ENCODE measurements around the gene RBMY1B.
"Not testable (repeated sequence)": the region's sequence is repeated elsewhere in the genome, so short reads cannot be mapped to it uniquely, and the experiment has no call there.

The RBMY1B gene

DNA sequence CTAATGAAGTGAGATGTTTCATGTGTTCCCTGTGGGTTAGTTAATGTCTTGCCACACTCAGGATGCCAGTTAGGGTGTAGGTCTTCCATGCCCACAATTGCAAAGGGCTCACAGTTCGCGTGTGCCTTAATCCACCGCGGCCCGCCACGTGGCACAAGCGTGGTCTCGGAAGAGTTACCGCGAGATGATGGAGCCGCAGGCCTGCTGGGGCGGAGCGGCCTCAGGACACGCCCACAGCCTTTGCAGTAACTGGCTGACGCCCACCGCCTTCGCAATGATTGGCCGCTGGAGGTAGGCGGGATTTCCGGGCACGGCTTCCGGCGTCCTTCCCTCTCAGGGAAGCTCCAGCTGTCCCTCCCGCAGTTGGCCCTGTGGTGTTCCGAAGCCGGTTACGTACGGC is at the start of gene RBMY1B:
RBMY1B (plus strand) TSS at position 301 of the 400 bp plus-strand sequence. CDS start 2,013 bp downstream, outside the sequence.
- DNase-seq, result not testable (repeated sequence)

DNA sequence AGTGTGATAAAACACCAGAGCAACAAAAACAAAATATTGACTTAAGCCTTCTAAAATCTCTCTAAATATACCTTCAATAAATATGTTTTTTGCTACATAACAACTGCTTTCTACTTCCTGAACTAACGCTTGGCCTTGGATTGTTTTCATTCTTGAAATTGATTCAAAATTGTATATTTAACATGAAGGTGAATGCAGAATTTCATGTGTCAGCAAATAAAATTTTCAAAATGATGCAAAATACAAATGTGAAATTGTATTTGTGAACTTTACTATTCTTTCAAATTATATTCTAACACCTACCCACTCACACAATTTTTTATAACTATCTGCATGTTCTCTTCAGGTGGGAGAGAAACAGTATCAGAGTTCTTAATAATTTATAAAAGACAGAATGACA is 48.2 kb upstream of the RBMY1B start:
- not testable (repeated sequence) for DNase-seq

DNA sequence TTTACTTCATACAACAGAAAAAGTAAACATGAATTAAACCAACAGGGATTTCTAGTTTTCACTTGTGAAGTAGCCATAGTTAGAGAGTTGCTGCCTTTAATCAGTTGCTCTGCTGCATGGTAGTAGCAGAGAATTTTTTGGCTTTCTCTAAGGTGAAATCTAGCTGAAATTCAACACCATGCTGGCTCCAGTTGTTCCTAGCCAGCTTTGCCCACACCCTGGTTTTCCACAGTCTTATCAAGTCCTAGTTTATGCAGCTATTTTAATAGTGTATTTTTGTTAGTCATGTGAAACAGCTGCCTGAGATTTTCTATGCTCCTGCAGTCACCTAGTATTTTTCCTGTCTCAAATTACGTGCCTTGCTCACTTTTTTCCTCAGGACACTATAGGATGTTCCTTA is 28.2 kb upstream of the RBMY1B start:
- no peak for DNase-seq

DNA sequence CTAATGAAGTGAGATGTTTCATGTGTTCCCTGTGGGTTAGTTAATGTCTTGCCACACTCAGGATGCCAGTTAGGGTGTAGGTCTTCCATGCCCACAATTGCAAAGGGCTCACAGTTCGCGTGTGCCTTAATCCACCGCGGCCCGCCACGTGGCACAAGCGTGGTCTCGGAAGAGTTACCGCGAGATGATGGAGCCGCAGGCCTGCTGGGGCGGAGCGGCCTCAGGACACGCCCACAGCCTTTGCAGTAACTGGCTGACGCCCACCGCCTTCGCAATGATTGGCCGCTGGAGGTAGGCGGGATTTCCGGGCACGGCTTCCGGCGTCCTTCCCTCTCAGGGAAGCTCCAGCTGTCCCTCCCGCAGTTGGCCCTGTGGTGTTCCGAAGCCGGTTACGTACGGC is 23.4 kb downstream of the RBMY1B start, which contains the start of gene RBMY1A1:
RBMY1A1 (plus strand) TSS at position 301 of the 400 bp plus-strand sequence. CDS start 2,013 bp downstream, outside the sequence.
- not testable (repeated sequence) for DNase-seq

DNA sequence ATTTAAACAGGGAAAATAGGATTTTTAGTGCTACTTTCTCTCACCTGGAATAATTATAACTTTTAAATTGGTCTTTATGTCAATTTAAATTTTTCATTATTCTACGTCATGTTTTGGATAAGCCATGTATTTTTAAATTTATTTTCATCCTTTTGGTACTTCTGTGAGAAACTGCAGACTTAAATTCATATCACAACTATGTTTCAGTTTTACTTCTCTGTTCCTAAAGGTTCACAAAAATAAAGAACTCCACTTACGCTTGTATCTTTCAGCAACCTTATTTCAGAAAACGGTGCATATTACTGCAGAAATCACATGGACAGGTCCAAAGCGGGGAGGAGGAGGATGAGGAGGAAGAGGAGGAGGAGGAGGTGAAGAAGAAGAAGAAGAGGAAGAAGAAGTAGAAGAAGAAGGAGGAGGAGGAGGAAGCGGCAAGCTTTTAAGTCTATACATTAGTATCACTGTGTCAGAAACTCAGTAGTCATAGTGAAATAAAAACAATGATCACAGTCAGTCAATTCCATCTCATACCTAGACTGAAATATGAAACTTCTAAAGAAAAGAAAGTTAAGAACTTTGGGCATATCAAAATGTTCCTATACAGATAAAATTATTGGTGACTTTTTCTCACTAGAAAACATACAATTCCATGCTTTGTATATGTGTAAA is 48.3 kb downstream of the RBMY1B start:
- DNase-seq, result not testable (repeated sequence)
